MV-4-11 (cell line): Measurements from ENCODE around the gene RAB14.
A peak's percentile ranks its signal among the peaks of the same experiment; 100 is the strongest.
"Not testable (repeated sequence)": the region's sequence is repeated elsewhere in the genome, so short reads cannot be mapped to it uniquely, and the experiment has no call there.

Source experiments
- DNase-seq: peaks from one replicate; lab custom pipeline; 2025; lab: John Stamatoyannopoulos, UW

RAB14 gene

GRCh38 chr9:121156263-121156731 is 45.4 kb downstream of the RAB14 start:
- peak; percentile 60 for DNase-seq

GRCh38 chr9:121154782-121155181 is 46.9 kb downstream of the RAB14 start:
- no peak for DNase-seq

DNA sequence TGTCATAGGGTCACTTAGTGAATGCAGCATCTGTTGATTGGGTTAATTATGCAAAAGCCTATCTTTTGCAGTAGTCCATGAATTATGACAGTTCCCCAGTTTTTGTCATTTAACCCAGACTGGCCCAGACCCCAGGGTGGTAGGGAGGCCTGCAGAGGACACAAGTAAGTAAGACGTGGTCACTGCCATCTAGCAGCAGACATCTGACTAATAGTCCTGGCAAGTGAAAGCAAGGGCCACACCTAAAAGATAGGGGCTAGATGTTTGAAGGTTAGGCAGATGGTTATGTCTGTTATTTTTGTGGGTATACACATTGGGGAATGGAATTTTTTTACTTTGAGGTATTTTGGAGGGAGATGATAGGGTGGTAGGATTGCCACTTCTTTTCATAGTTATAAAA is 48.0 kb downstream of the RAB14 start:
- no peak for DNase-seq

GRCh38 chr9:121150188-121150587 is 51.5 kb downstream of the RAB14 start:
- DNase-seq, result no peak

DNA sequence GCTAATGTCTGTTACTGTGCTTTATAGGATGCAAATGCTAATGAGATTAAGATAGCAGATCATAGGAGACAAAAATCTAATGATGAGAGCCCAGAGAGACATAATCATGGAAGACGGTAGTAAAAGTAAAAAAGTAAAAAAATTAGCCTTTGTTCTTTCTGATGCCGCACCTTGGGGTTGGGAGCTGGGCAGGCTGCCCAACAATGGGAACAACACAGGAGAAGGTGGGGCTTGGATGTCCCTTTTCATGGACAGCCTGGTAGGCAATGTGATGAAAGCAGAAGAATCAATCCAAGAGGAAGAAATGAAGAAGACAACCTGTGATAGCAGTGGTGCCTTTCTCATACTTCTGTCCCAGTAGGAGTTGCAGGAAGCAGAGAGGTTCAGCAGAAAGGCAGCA is 57.2 kb downstream of the RAB14 start:
- no peak for DNase-seq

DNA sequence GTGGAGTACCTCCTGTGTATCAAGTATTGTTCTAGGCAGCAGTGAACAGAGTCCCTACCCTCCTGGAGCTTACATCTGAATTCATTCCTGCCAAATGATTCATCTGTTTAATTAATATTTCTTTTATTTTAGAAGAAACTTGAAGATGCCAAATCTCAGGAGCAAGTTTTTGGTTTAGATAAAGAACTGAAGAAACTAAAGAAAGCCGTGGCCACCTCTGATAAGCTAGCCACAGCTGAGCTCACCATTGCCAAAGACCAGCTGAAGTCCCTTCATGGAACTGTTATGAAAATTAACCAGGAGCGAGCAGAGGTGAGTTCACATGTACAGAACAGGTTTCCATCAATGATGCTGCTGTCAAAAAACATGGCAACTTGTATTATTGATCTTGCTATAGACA is 57.9 kb downstream of the RAB14 start:
- no peak for DNase-seq

GRCh38 chr9:121141706-121142105 is 60.0 kb downstream of the RAB14 start:
- DNase-seq, result no peak

GRCh38 chr9:121141306-121141705 is 60.4 kb downstream of the RAB14 start:
- no peak for DNase-seq

DNA sequence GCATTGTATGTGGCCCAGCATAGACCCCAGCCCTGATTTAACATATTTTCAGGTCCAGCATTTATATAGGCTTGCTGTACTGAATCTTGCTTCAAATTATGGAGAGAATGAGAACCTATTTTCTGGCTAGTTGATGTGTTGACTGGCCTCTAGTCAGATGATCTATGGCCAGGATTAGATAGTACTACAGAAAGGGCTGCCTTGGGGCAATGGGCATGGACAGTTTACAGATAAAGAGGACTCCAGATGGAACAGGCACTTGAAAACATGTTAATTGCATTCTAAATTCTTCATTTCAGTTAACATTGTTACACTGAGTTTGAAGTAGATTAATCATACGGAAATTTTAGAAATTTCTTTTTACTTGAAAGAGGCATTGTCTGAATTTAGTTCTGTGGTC is 61.5 kb downstream of the RAB14 start:
- DNase-seq, result no peak

GRCh38 chr9:121138973-121139372 is 62.7 kb downstream of the RAB14 start:
- no peak for DNase-seq

DNA sequence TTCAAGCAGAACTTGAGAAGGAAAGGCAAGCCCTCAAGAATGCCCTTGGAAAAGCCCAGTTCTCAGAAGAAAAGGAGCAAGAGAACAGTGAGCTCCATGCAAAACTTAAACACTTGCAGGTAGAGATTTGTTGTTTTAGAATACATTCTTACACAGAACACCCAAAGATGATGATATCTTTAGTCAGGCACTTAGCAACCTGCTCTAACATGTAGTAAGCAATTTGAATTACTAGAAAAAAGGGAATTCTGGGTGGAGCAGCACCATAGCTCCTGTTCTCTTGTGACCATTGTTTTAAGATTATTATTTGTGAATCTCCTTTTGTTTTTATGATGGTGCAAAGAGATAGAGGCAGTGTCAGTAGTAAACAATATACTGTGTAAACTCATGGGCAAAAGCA is 63.1 kb downstream of the RAB14 start:
- DNase-seq, result no peak

DNA sequence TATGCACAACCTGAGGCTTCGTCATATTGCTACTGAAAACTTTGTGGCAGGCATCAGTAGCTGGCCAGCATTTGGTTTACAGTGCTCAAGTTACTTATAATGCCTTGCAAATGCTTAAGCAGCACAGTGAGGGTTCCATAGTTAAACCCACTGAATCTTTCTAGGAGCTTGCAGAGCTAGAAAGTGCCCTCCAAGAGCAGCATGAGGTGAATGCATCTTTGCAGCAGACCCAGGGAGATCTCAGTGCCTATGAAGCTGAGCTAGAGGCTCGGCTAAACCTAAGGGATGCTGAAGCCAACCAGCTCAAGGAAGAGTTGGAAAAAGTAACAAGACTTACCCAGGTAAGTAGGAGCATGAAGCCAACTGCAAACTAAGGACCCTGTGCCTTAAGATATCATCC is 66.0 kb downstream of the RAB14 start:
- DNase-seq, result no peak

GRCh38 chr9:121133104-121133816 is 68.4 kb downstream of the RAB14 start:
- DNase-seq, result no peak

DNA sequence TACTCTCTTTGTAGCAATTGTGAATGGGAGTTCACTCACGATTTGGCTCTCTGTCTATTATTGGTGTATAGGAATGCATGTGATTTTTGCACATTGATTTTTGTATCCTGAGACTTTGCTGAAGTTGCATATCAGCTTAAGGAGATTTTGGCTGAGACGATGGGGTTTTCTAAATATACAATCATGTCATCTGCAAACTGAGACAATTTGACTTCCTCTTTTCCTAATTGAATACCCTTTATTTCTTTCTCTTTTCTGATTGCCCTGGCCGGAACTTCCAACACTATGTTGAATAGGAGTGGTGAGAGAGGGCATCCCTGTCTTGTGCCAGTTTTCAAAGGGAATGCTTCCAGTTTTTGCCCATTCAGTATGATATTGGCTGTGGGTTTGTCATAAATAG is 72.3 kb downstream of the RAB14 start:
- not testable (repeated sequence) for DNase-seq
